Hair follicular keratinocyte (primary cell): Measurements from ENCODE around the gene GOLGA6L22. TPM values are rescaled to one million over a fixed set of nuclear protein-coding genes. Genes with fewer than 3 reads are reported as not detected.

Source experiments
- total RNA-seq: library from RNA; depleted of rRNA; stranded (reverse); fragments of >200 nt; gene quantifications from 2 replicates; pipeline ENCODE4 v1.2.3, GENCODE V29; 2015

GOLGA6L22 gene, protein sequence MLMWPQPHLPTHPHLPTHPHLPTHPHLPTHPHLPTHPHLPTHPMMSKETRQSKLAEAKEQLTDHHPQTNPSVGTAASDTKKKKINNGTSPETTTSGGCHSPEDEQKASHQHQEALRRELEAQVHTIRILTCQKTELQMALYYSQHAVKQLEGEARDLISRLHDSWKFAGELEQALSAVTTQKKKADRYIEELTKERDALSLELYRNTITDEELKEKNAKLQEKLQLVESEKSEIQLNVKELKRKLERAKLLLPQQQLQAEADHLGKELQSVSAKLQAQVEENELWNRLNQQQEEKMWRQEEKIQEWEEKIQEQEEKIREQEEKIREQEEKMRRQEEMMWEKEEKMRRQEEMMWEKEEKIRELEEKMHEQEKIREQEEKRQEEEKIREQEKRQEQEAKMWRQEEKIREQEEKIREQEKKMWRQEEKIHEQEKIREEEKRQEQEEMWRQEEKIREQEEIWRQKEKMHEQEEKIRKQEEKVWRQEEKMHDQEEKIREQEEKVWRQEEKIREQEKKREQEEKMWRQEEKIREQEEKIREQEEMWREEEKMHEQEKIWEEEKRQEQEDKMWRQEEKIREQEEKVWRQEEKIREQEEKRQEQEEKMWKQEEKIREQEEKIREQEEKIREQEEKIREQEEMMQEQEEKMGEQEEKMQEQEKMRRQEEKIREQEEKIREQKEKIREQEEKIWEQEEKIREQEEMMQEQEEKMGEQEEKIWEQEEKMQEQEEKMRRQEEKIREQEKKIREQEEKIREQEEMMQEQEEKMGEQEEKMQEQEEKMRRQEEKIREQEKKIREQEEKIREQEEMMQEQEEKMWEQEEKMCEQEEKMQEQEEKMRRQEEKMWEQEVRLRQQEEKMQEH
- total RNA-seq, result not detected in 2 replicates

GRCh38 chr15:22458603-22459002 is at the start of gene GOLGA6L22:
TSS of gene GOLGA6L22 (plus strand) at chr15:22458903. CDS start at chr15:22458994, 91 bp downstream.

